GM21528 (cell line): ENCODE results near the gene TNS3.
"Not testable (repeated sequence)": the region's sequence is repeated elsewhere in the genome, so short reads cannot be mapped to it uniquely, and the experiment has no call there.

Experiments
- ATAC-seq: cut with Tn5 transposase; IDR thresholded peaks from one replicate; pipeline ENCODE4 v1.9.1; 2021; ENCODE audit warnings: mild to moderate bottlenecking, moderate library complexity; ENCODE audit not compliant: unreplicated experiment, low FRiP score

TNS3 gene

GRCh38 chr7:47581804-47582763 lies at the start of gene TNS3:
TNS3 (minus strand) TSS chr7:47582111; CDS start chr7:47439636, 142,475 bp downstream.
- ATAC-seq, result no peak

GRCh38 chr7:47631711-47632110 lies 49.8 kb upstream of the TNS3 start:
- ATAC-seq, result no peak

- ATAC-seq, result peak; percentile 71
Observed at GRCh38 chr7:47627580-47628283, 45.8 kb upstream of the TNS3 start.

- no peak for ATAC-seq
Observed at GRCh38 chr7:47625861-47626715, 44.2 kb upstream of the TNS3 start.

GRCh38 chr7:47624689-47625088 lies 42.8 kb upstream of the TNS3 start:
- ATAC-seq, result no peak

- no peak for ATAC-seq
Observed at GRCh38 chr7:47622946-47623640, 41.2 kb upstream of the TNS3 start.

GRCh38 chr7:47622586-47622945 lies 40.7 kb upstream of the TNS3 start:
- no peak for ATAC-seq

GRCh38 chr7:47621979-47622561 lies 40.2 kb upstream of the TNS3 start:
- no peak for ATAC-seq

GRCh38 chr7:47621347-47621746 lies 39.4 kb upstream of the TNS3 start:
- no peak for ATAC-seq

GRCh38 chr7:47619806-47620205 lies 37.9 kb upstream of the TNS3 start:
- ATAC-seq, result no peak

- ATAC-seq, result no peak
Observed at GRCh38 chr7:47617131-47617530, 35.2 kb upstream of the TNS3 start.

GRCh38 chr7:47614450-47614849 lies 32.5 kb upstream of the TNS3 start:
- ATAC-seq, result no peak

- no peak for ATAC-seq
Observed at GRCh38 chr7:47611045-47611511, 29.2 kb upstream of the TNS3 start.

GRCh38 chr7:47610506-47611044 lies 28.7 kb upstream of the TNS3 start:
- ATAC-seq, result no peak

- no peak for ATAC-seq
Observed at GRCh38 chr7:47609803-47610452, 28.0 kb upstream of the TNS3 start.

- not testable (repeated sequence) for ATAC-seq
Observed at GRCh38 chr7:47606593-47607046, 24.7 kb upstream of the TNS3 start.

- no peak for ATAC-seq
Observed at GRCh38 chr7:47605816-47606575, 24.1 kb upstream of the TNS3 start.

- no peak for ATAC-seq
Observed at GRCh38 chr7:47604496-47604890, 22.6 kb upstream of the TNS3 start.
